WTC11 (cell line): ENCODE measurements around the gene HDLBP. TPM values are rescaled to one million over a fixed set of nuclear protein-coding genes. Genes with fewer than 3 reads are reported as not detected.

Experiments
- ATAC-seq: fragments of 200-7000 bp; cut with Tn5 transposase; 2 replicates; pipeline ENCODE4 v1.10.0; 2021; ENCODE audit warnings: mild to moderate bottlenecking, moderate library complexity
- CTCF ChIA-PET: fragments of 300-600 bp; sonication (Branson Sonifier 250); formaldehyde crosslinking; loops from one replicate; lab custom pipeline; 2021; ENCODE audit warnings: antibody characterized with exemption; lab: Charles Lee
- POLR2A ChIA-PET: fragments of 350-600 bp; sonication (Branson Sonifier 250); formaldehyde crosslinking; loops from one replicate; lab custom pipeline; 2021; ENCODE audit warnings: antibody characterized with exemption; lab: Charles Lee
- DNase-seq: peaks from one replicate; pipeline ENCODE4 v3.0.0; 2021; ENCODE audit warnings: low spot score
- H3K27ac Mint-ChIP-seq: 2 replicates; pipeline ENCODE4 v1.8.0; 2021; ENCODE audit warnings: mixed read lengths
- H3K27me3 Mint-ChIP-seq: 2 replicates; pipeline ENCODE4 v1.8.0; 2021; ENCODE audit warnings: low read depth, mild to moderate bottlenecking, moderate library complexity, mixed read lengths
- H3K36me3 Mint-ChIP-seq: 2 replicates; pipeline ENCODE4 v1.8.0; 2021; ENCODE audit warnings: mixed read lengths
- H3K4me1 Mint-ChIP-seq: 2 replicates; pipeline ENCODE4 v1.8.0; 2022; ENCODE audit warnings: mixed read lengths
- H3K4me3 Mint-ChIP-seq: 2 replicates; pipeline ENCODE4 v1.8.0; 2021; ENCODE audit warnings: mild to moderate bottlenecking, moderate library complexity, mixed read lengths
- H3K9me3 Mint-ChIP-seq: 2 replicates; pipeline ENCODE4 v1.8.0; 2021; ENCODE audit warnings: mixed read lengths
- HMGA2 ChIP-seq: fragments of 250-450 bp; sonication (Bioruptor Pico); IDR thresholded peaks from 2 replicates; pipeline ENCODE4 v1.4.0; 2021; ENCODE audit warnings: mild to moderate bottlenecking, moderate library complexity
- NFYB ChIP-seq: sonication (generic); formaldehyde crosslinking; conservative IDR thresholded peaks from 2 replicates; pipeline ENCODE4 v1.8.0; 2022; ENCODE audit warnings: low read depth, missing genetic modification reagents
- SMAD4 ChIP-seq: sonication (generic); formaldehyde crosslinking; IDR thresholded peaks from 2 replicates; pipeline ENCODE4 v1.8.0; 2022; ENCODE audit warnings: mild to moderate bottlenecking, missing genetic modification reagents
- SP1 ChIP-seq: sonication (generic); formaldehyde crosslinking; conservative IDR thresholded peaks from 2 replicates; pipeline ENCODE4 v1.8.1; 2022; ENCODE audit warnings: missing genetic modification reagents
- ZBTB43 ChIP-seq: sonication (generic); formaldehyde crosslinking; IDR thresholded peaks from 2 replicates; pipeline ENCODE4 v1.8.1; 2023; ENCODE audit warnings: mild to moderate bottlenecking, missing genetic modification reagents
- ZNF121 ChIP-seq: sonication (generic); formaldehyde crosslinking; IDR thresholded peaks from 2 replicates; pipeline ENCODE4 v1.8.0; 2023; ENCODE audit warnings: missing genetic modification reagents
- ZNF232 ChIP-seq: sonication (generic); formaldehyde crosslinking; IDR thresholded peaks from 2 replicates; pipeline ENCODE4 v1.8.0; 2022; ENCODE audit warnings: mild to moderate bottlenecking, missing genetic modification reagents
- ZNF263 ChIP-seq: sonication (generic); formaldehyde crosslinking; IDR thresholded peaks from 2 replicates; pipeline ENCODE4 v1.8.1; 2022; ENCODE audit warnings: low read depth, mild to moderate bottlenecking, moderate library complexity, missing genetic modification reagents
- ZNF396 ChIP-seq: fragments of 250-450 bp; sonication (Bioruptor Pico); IDR thresholded peaks from 2 replicates; pipeline ENCODE4 v1.8.0; 2021; ENCODE audit warnings: mild to moderate bottlenecking, moderate library complexity, borderline replicate concordance
- total RNA-seq: library from RNA; stranded (reverse); gene quantifications from 3 replicates; pipeline ENCODE4 v1.2.3, GENCODE V29; 2021
- TF ChIP-seq, protein P1 (sequence below): sonication (generic); formaldehyde crosslinking; IDR thresholded peaks from 2 replicates; pipeline ENCODE4 v1.8.1; 2022; ENCODE audit warnings: missing genetic modification reagents, borderline replicate concordance
- TF ChIP-seq, protein P2 (sequence below): fragments of 250-450 bp; sonication (Bioruptor Pico); IDR thresholded peaks from 2 replicates; pipeline ENCODE4 v2.1.2; 2022; ENCODE audit warnings: mild to moderate bottlenecking, moderate library complexity
- TF ChIP-seq, protein P3 (sequence below): sonication (generic); formaldehyde crosslinking; IDR thresholded peaks from 2 replicates; pipeline ENCODE4 v1.8.1; 2022; ENCODE audit warnings: mild to moderate bottlenecking, moderate library complexity, missing genetic modification reagents
- TF ChIP-seq, protein P4 (sequence below): fragments of 250-450 bp; sonication (Bioruptor Pico); IDR thresholded peaks from 2 replicates; pipeline ENCODE4 v1.9.0; 2021; ENCODE audit warnings: mild to moderate bottlenecking
- TF ChIP-seq, protein P5 (sequence below): sonication (generic); formaldehyde crosslinking; IDR thresholded peaks from 2 replicates; pipeline ENCODE4 v1.8.1; 2023; ENCODE audit warnings: mild to moderate bottlenecking, missing genetic modification reagents, moderate library complexity
- TF ChIP-seq, protein P6 (sequence below): sonication (generic); formaldehyde crosslinking; IDR thresholded peaks from 2 replicates; pipeline ENCODE4 v1.8.0; 2023; ENCODE audit warnings: missing genetic modification reagents

HDLBP gene
- total RNA-seq, 1 experiment from 2014 or later, result 368 TPM

- no peaks in the 10 kb centered on the region for H3K9me3 Mint-ChIP-seq
- H3K4me3 Mint-ChIP-seq, result no peak overlapping the region
- TF ChIP-seq, protein P1, sequence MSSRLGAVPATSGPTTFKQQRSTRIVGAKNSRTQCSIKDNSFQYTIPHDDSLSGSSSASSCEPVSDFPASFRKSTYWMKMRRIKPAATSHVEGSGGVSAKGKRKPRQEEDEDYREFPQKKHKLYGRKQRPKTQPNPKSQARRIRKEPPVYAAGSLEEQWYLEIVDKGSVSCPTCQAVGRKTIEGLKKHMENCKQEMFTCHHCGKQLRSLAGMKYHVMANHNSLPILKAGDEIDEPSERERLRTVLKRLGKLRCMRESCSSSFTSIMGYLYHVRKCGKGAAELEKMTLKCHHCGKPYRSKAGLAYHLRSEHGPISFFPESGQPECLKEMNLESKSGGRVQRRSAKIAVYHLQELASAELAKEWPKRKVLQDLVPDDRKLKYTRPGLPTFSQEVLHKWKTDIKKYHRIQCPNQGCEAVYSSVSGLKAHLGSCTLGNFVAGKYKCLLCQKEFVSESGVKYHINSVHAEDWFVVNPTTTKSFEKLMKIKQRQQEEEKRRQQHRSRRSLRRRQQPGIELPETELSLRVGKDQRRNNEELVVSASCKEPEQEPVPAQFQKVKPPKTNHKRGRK, result no peak
- POLR2A ChIA-PET, result no interaction called here
- no peaks in the 10 kb centered on the region for H3K27me3 Mint-ChIP-seq
- DNase-seq (no peak), ATAC-seq (no peak)
- H3K27ac Mint-ChIP-seq, result no peak overlapping the region
- peaks cover 4% of the 10 kb centered on the region for H3K4me1 Mint-ChIP-seq
- CTCF ChIA-PET, result interaction anchor here (0.6 to 1.1 kb wide), 5 partner anchors 9 to 355 kb away, joined by 3 to 6 read pairs (median 3); no protein-coding TSS in a partner anchor
- no peaks in the 10 kb centered on the region for H3K36me3 Mint-ChIP-seq
Measured at GRCh38 chr2:241207151-241207550, 108.3 kb downstream of the HDLBP start.

DNA sequence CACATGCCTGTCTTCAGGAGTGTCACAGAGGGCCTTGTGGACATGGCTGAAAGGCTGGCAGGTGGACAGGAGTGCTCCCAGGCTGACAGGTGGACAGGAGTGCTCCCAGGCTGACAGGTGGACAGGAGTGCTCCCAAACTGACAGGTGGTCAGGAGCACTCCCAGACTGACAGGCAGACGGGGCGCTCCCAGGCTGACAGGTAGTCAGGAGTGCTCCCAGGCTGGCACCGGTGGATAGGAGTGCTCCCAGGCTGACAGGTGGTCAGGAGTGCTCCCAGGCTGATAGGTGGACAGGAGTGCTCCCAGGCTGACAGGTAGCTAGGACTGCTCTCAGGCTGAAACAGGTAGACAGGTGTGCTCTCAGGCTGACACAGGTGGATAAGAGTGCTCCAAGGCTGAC is 110.4 kb downstream of the HDLBP start:
- Mint-ChIP-seq H3K27me3 (no peaks in the 10 kb centered on the region), H3K4me3 (no peak overlapping the region), H3K27ac (no peak overlapping the region), H3K9me3 (no peaks in the 10 kb centered on the region), H3K4me1 (0 out of 2 replicates have a peak, but pooled peaks cover under 1% of the 10 kb centered on the region), H3K36me3 (no peaks in the 10 kb centered on the region)
- ATAC-seq (no peak), DNase-seq (no peak)
- ChIA-PET POLR2A (no interaction called here), CTCF (no interaction called here)
- TF ChIP-seq, protein P2, sequence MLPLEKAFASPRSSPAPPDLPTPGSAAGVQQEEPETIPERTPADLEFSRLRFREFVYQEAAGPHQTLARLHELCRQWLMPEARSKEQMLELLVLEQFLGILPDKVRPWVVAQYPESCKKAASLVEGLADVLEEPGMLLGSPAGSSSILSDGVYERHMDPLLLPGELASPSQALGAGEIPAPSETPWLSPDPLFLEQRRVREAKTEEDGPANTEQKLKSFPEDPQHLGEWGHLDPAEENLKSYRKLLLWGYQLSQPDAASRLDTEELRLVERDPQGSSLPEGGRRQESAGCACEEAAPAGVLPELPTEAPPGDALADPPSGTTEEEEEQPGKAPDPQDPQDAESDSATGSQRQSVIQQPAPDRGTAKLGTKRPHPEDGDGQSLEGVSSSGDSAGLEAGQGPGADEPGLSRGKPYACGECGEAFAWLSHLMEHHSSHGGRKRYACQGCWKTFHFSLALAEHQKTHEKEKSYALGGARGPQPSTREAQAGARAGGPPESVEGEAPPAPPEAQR (CRISPR knock-in tag), result no peak
- TF ChIP-seq ZNF263 (CRISPR knock-in tag), result peak; percentile 56; the same call in 1 of the 2 replicates

DNA sequence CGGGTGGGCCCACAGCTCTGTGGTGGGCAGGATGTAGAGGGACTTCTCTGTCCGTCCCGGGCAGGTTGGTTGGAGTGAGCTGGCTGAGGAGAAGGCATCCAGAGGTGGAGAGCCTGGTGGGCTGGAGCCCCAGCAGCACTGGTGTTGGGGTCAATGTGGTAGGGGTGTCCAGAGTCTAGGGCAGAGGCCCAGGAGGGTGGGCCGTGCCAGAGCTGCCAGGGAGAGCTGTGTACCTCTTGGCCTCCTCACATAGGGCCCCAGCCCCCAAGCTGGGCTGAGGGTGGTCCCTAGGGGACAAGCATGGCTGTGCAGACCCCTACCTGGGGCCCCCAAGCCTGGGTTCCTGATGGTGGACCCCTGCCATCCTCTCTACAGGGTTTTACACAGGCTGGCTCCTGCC is 111.0 kb downstream of the HDLBP start:
- no peaks in the 10 kb centered on the region for H3K36me3 Mint-ChIP-seq
- no peak for DNase-seq
- POLR2A ChIA-PET, result no interaction called here
- H3K9me3 Mint-ChIP-seq, result no peaks in the 10 kb centered on the region
- CTCF ChIA-PET, result no interaction called here
- no peak overlapping the region for H3K27ac Mint-ChIP-seq
- TF ChIP-seq ZNF396 (CRISPR knock-in tag) (no peak), HMGA2 (no peak), SMAD4 (CRISPR knock-in tag) (no peak), ZBTB43 (CRISPR knock-in tag) (no peak), ZNF121 (CRISPR knock-in tag) (no peak), NFYB (CRISPR knock-in tag) (no peak), SP1 (CRISPR knock-in tag) (no peak), ZNF232 (CRISPR knock-in tag) (no peak)
- TF ChIP-seq, protein P3, sequence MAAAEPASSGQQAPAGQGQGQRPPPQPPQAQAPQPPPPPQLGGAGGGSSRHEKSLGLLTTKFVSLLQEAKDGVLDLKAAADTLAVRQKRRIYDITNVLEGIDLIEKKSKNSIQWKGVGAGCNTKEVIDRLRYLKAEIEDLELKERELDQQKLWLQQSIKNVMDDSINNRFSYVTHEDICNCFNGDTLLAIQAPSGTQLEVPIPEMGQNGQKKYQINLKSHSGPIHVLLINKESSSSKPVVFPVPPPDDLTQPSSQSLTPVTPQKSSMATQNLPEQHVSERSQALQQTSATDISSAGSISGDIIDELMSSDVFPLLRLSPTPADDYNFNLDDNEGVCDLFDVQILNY (CRISPR knock-in tag), result no peak
- TF ChIP-seq, protein P4, sequence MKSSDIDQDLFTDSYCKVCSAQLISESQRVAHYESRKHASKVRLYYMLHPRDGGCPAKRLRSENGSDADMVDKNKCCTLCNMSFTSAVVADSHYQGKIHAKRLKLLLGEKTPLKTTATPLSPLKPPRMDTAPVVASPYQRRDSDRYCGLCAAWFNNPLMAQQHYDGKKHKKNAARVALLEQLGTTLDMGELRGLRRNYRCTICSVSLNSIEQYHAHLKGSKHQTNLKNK (CRISPR knock-in tag), result no peak
- TF ChIP-seq, protein P5, sequence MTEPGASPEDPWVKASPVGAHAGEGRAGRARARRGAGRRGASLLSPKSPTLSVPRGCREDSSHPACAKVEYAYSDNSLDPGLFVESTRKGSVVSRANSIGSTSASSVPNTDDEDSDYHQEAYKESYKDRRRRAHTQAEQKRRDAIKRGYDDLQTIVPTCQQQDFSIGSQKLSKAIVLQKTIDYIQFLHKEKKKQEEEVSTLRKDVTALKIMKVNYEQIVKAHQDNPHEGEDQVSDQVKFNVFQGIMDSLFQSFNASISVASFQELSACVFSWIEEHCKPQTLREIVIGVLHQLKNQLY, result no peak
- TF ChIP-seq, protein P6, sequence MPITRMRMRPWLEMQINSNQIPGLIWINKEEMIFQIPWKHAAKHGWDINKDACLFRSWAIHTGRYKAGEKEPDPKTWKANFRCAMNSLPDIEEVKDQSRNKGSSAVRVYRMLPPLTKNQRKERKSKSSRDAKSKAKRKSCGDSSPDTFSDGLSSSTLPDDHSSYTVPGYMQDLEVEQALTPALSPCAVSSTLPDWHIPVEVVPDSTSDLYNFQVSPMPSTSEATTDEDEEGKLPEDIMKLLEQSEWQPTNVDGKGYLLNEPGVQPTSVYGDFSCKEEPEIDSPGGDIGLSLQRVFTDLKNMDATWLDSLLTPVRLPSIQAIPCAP (CRISPR knock-in tag), result no peak
- no peak for ATAC-seq
- no peaks in the 10 kb centered on the region for H3K27me3 Mint-ChIP-seq
- H3K4me1 Mint-ChIP-seq, result 0 out of 2 replicates have a peak, but pooled peaks cover 3% of the 10 kb centered on the region
- no peak overlapping the region for H3K4me3 Mint-ChIP-seq
